HG02798 (cell line): ENCODE results near the gene COLEC11.
"Not testable (repeated sequence)": the region's sequence is repeated elsewhere in the genome, so short reads cannot be mapped to it uniquely, and the experiment has no call there.

Experiments used
- ATAC-seq: cut with Tn5 transposase; IDR thresholded peaks from one replicate; pipeline ENCODE4 v1.9.1; 2021; ENCODE audit warnings: mild to moderate bottlenecking; ENCODE audit not compliant: unreplicated experiment, poor library complexity

The COLEC11 gene

DNA sequence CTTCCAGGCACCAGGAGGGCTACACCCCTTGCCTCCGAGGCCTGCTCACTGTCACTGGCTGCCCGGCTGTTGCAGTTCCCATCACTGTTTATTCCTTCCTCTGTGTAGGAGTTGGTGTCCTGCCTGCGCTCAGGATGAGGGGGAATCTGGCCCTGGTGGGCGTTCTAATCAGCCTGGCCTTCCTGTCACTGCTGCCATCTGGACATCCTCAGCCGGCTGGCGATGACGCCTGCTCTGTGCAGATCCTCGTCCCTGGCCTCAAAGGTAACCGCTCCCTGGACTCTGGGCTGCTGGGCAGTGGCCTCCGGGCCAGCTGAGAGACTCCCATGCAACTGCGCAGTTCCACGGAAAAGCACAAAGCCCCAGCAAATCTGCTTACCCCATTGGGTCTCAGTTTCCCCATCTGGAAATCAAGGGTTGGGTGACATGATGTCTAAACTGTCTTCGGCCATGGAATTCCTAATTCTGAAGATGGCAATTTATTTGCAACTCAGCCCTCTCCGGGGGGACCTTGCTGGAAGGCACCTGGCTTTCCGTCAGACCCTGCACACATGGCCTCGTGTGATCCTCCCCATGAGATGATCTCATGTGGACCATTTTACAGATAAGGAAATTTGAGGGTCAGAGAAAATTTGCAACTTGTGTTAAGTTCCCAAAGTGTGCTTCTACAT is 9.4 kb downstream of the COLEC11 start:
- no peak for ATAC-seq

DNA sequence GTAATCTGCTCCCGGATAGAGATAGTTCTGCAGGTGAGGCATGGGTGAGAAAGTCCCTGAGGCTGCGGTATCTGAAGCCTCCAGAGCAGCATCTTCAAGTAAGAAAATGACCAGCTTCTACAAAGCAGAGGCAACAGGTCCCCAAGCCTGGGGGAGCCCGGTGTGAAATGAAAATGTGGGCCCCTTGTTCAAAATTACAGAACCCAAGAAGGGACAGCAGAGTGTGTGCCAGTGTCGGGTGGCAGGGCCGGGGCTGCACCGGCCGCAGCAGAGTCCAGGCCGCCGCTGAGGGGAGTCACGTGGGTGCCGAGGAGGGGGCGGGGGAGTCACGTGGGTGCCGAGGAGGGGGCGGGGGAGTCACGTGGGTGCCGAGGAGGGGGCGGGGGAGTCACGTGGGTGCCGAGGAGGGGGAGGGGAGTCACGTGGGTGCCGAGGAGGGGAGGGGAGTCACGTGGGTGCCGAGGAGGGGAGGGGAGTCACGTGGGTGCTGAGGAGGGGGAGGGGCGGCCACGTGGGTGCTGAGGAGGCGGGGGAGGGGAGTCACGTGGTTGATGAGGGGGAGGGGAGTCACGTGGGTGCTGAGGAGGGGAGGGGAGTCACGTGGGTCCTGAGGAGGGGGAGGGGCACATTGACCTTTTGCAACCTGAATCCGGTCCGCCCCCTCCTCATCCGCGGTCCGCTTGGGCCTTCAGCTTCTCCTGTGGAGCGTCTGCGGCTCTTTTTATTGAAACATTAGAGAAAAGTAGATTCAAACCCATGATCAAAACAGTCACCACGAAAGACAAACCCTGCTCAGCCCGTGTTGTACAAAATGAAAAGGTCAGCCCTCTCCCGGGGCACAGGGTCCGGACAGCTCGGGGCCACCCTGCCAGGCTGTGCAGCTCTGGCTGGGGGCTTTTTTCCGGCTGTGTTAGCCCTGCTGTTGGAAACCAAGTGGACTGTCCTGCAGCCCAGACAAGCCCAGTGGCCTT is 10.4 kb downstream of the COLEC11 start:
- ATAC-seq, result no peak

DNA sequence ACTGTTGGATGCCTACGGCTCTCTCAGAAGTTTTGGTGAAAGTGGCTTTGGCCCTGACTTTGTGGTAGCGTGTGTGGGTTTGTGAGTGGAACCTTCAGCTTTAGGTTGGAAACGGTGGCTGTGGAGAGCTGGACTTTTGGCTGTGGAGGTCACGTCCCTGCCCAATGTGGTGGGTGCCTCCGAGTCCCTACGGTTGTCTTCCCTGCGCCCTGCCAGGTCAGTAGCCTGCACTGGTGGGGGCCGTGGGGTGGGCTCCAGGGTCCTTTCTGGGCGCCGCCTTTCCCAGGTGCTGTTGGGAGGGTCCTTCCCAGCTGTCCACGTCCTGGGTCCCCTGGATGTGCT is 11.1 kb downstream of the COLEC11 start:
- ATAC-seq, result no peak

DNA sequence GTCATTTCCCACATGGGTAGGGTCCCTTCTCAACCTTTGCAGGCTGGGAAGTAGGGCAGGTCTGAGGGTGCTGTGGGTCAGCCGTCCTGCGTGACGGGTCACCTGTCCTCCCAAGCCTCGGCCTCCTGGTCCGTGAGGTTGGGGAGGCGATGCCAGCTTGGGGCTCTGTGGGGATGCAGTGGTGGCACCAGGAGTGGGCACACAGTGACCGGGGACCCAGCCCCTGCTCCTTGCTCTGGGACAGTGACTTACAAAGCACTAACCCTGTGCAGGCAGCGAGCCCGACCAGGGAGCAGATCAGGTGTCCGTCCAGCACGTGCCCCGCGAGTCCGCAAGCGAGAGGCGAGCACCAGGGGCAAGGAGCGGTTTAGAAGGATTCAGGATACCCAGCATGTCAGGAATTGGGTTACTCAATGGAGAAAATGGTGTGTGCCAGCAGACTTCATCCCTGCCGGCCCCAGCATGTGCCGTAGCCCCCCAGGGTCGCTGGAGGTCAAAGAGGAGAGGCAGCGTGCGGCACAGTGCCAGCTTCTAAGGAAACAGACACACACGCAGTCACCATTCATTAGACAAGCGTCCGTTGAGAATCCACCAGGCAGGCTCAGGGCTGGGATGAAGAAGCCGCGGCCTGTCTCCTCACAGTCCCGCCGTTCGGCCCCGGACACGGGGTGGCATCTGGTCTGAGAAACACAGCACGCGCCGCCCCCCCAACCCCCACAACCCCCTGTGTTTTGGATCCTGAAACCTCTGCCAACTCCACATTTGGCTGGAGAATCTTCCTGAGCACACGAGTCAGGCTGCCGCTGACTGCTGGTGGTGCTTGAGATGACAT is 11.7 kb downstream of the COLEC11 start:
- ATAC-seq, result no peak

DNA sequence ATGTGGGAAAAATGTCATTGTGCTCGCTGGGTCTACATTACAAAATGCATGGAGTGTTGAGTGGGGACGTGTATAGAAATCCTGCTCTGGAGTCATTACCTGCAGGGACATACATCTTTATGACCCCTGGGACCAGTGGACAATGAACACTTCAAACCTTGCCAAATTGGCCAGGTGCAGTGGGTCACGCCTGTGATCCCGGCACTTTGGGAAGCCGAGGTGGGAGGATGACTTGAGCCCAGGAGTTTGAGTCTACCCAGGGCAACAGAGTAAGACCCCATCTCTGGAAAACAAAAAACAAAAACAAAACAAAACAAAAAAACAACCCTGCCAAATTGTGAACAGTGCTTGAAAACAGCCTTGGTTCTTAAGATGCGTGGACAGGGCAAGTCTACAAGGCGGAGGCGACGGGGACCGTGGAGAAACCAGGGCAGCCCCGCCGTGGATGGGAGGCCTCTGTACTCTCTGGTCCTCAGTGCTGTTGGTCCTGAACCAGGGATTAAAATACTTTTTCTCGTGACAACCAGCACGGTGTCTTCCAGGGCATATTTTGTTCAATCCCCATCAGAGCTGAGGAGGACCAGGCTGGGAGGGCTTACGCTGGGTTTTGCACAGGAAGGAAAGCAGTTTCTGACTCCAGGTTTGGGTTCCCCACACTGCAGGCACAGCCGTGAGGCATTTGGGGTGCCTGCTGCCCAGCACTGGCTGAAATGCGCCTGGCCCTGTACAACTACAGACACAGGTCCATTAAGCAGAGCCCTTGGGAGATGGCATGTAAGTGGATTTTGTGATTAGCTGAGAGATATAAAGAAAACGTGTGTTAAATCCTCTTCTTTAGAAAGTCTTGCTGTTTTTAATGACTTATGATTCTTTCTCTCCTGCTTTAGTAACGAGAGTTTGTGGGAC is 13.7 kb downstream of the COLEC11 start:
- ATAC-seq, result no peak

DNA sequence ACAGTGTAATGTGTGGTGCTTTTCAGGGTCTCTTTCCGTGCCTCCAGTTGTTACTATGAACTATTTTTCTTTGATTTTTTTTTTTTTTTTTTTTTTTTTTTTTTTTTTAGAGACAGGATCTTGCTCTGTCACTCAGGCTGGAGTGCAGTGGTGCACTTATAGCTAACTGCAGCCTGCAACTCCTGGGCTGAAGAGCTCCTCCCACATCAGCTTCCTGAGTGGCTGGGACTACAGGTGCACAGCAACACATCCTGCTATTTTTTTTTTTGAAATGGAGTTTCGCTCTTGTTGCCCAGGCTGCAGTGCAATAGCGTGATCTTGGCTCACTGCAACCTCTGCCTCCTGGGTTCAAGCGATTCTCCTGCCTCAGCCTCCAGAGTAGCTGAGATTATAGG is 14.4 kb downstream of the COLEC11 start:
- not testable (repeated sequence) for ATAC-seq

DNA sequence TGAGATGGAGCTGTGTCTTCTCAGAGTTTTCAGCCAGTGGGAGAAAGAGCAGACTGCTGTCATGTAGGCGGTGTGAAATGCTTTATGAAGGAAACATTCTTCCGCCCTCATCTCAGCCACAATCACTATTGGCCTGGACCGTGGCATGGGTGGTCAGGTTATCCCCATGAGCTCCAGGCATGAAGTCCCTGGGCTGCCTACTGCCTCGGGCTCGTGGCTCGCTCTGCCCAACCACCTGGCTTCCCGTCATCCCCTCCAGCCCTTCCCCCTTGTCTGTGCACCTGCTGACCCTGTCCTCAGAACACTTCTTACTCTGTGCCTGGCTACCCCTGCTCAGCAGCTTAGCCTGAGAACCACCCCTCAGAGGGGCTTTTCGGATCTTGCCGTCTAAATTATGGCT is 15.5 kb downstream of the COLEC11 start:
- ATAC-seq, result no peak

DNA sequence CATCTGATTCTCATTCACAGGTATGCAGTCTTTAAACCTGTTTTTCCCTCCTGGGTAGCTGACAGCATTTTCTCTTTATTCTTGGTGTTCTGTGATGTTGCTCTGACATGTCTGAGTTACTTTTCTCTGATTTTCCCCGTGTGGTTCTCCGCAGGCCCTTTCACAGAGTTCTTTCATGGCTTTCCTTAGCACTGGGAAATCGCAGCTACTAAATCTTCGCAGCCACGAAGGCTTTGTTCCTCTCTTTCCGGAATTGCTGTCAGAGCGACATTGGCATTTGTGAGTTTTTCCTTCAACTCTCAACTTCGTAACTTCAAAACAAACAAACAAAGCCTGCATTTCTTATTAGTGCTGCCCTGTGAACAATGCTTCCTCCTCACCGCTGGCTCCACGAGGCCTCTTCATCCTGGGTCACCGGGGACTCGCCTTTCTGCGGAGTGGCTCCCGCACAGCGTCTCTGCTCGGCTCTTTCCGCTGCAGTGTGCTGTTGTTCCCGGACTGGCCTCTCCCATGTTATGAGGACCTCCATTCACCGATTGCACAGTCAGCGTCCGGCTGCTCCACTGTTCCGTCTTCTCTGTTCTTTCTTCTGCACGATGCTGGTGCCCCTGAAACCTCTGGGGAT is 16.1 kb downstream of the COLEC11 start:
- ATAC-seq, result no peak

DNA sequence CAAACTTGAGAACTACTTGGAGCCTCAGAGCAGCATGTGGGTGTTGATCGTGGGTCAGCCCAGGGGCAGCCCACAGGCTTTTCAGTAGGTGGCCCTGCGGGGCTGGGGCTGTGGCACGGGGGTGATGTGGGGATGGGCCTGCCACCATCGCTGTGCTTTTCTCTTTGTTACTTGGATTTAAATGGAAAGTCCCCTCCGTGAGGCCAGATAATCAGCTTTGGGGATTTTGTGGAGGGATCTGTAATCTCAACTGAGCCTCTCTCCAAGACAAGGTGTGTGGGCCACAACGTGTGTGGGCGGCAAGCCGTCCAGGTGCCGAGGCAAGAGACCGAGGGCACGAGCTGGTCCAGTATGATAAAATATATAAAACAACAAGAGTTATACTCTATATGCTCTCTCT is 16.7 kb downstream of the COLEC11 start:
- no peak for ATAC-seq

DNA sequence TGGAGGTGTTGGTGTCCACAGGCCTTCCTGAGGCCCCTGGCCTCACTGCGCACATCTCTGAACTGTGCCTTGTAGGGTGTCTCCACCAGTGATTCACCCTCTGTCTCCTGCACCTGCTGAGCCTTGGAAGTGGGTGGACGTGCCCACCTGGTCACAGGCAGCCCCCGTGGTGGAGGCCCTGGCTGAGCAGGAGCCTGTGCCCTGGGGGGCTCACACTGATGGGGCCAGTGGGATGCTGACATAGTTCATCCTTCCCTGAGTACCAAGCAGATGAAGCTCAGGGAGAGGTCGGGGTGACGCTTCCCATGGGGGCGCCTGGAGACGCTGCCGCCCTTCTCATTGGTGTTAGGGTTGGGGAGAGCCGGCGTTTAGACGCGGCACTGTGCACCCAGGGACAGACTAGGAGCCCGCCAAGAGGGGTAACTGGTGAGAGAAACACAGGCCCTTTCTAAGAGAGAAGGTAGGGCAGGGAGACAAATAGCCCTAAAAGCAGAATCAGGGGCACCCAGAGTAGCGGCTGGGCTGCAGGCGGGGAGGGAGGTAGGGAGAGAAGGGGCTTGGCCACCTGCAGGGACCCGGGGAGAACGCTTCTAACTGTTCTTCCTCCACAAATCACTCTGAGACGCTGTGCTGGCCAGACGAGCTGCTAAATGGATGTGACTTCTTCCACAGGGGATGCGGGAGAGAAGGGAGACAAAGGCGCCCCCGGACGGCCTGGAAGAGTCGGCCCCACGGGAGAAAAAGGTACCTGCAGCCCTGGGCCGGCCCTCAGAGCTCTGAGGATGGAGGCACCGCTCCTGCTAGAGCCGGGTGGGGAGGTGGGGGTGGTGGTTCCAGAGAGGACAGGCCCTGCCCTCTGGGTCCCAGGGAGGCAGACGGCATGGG is 18.0 kb downstream of the COLEC11 start:
- ATAC-seq, result no peak

DNA sequence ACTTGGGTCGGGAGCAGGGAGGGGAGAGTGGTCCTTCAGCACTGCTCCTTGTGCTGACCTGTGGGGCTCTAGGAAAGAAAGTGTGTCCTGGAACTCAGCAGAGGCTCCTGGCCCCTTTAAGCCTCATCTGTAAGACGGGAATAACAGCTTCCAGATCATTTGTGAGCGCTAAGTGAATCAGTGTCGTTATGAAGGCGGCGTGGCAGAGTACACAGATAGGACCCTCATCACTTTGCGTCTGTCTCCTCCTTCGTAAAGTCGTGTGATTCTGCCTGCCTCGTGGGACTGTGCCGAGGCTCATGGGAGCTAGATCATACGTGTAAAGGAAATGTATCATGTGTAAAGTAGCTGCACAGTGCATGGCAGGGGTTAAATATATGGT is 18.6 kb downstream of the COLEC11 start:
- ATAC-seq, result no peak

DNA sequence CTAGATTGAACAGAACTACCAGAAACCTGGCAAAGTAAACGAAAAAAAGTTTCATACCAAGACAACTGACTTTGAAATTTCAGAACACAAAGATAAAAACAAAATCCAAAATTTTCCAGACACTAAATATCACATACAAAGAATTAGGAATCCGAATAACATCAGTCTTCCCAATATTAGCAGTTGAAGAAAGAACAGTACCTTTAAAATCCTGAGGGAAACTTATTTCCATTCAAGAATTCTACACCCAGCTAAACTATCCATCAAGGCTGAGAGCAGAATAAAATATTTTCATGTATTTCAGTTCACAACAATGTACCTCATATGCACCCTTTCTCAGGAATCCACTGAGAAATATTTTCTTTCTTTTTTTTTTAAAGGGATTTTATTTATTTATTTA is 19.8 kb downstream of the COLEC11 start:
- not testable (repeated sequence) for ATAC-seq

DNA sequence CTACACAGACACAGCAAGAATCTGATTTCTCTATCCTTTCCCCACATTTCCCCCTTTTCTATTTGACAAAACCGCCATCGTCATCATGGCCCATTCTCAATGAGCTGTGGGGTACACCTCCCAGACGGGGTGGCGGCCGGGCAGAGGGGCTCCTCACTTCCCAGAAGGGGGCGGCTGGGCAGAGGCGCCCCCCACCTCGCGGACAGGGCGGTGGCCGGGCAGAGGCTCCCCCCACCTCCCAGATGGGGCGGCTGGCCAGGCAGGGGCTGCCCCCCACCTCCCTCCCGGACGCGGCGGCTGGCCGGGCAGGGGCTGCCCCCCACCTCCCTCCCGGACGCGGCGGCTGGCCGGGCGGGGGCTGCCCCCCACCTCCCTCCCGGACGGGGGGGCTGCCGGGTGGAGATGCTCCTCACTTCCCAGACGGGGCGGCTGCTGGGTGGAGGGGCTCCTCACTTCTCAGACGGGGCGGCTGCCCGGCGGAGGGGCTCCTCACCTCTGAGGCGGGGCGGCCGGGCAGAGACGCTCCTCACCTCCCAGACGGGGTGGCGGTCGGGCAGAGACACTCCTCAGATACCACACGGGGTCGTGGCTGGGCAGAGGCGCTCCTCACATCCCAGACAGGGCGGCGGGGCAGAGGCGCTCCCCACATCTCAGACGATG is 20.8 kb downstream of the COLEC11 start:
- not testable (repeated sequence) for ATAC-seq

DNA sequence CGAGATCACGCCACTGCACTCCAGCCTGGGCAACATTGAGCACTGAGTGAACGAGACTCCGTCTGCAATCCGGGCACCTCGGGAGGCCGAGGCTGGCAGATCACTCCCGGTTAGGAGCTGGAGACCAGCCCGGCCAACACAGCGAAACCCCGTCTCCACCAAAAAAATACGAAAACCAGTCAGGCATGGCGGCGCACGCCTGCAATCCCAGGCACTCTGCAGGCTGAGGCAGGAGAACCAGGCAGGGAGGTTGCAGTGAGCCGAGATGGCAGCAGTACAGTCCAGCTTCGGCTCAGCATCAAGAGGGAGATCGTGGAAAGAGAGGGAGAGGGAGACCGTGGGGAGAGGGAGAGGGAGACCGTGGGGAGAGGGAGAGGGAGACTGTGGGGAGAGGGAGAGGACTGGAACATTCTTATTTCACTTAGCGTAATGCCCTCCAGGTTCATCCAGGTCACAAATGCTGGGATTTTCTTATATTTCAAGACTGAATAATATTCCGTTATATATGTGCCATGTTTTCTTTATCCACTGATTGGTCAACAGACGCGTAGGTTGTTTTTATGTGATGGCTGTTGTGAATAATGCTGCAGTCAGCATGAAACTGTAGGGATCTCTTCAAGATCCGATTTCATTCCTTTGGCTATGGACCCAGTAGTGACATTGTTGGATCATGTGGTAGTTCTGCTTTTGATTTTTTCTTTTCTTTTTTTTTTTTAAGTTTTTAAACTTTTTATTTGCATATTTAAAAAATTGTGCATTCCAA is 21.7 kb downstream of the COLEC11 start:
- ATAC-seq, result not testable (repeated sequence)

DNA sequence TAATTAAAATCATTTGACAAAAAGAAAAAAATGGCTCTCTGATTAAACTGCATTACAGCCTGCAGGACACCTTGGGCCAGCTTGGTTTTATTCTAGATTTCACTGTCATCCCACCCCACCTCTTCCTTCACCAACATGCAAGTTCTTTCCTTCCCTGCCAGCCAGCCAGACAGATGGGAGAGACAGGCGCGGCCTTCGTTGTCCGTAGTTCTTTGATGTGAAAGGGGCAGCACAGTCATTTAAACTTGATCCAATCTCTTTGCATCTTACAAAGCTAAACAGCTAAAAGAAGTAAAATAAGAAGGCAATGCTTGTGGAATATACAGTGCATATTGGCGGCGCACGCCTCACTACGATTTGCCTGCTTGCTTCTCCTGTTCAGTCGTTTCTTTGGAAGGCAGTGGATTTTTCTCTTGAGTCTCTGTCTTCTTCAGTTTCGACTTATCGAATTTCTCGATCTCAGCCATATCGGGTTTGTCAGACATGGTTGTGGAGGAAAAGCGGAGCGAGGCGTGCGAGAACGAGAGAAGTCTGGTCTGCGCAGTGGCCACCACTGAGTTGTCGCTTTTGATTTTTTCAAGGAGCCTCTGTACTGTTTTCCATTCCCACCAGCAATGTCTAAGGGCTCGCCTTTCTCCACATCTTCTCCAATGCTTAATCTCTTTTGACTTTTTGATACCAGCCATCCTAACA is 22.4 kb downstream of the COLEC11 start:
- no peak for ATAC-seq

DNA sequence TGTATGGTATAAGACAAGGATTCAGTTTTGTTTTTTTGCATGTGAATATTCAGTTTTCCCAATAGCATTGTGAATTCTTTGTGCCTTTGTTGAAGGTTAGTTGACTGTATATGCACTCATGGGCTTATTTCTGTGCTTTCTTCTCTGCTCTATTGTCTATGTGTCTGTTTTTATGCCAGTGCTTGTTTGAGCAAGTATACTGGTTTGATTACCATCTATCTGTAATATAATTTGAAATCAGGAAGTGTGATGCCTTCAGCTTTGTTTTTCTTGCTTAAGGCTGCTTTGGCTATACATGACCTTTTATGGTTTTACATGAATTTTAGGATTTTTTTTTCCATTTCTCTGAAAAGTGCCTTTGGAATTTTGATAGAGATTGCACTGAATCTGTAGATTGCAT is 23.5 kb downstream of the COLEC11 start:
- ATAC-seq, result no peak

DNA sequence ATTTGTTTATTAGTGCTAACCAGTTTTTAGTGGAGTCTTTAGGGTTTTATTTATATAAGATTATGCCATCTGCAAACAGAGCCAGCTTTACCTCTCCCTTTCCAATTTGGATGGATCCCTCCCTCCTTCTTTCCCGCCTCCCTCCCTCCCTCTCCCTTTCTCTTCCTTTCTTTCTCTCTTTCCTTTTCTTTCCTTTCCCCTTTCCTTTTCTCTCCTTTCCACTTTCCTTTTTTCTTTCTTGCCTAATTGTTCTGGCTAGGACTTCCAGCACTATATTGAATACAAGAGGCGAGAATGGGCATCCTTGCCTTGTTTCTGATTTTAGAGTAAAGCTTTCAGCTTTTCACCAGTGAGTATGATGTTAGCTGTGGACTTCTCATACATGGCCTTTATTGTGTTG is 24.1 kb downstream of the COLEC11 start:
- no peak for ATAC-seq
